Endothelial cell of umbilical vein (primary cell): Measurements from ENCODE around the gene HYAL2. TPM values are rescaled to one million over a fixed set of nuclear protein-coding genes. Genes with fewer than 3 reads are reported as not detected.

Experiments used
- BruUV-seq: library from RNA; stranded (reverse); fragments of 400-500 nt; replicated peaks from 2 replicates; lab custom pipeline; 2021; lab: Mats Ljungman, UMichigan
- CTCF ChIA-PET: fragments of 300-600, 350-600 bp; sonication (Branson Sonifier 250); formaldehyde crosslinking; loops from one replicate; lab custom pipeline; 2021; ENCODE audit warnings: antibody characterized with exemption, inconsistent platforms; lab: Charles Lee
- POLR2A ChIA-PET: fragments of 300-600, 350-600 bp; sonication (Branson Sonifier 250); formaldehyde crosslinking; loops from one replicate; lab custom pipeline; 2021; ENCODE audit warnings: antibody characterized with exemption, inconsistent platforms; lab: Charles Lee
- DNase-seq: peaks from one replicate; pipeline ENCODE4 v3.0.0-alpha.2; 2011; ENCODE audit warnings: low read depth, low spot score
- FAIRE-seq: peaks from 2 replicates; lab custom pipeline; 2011; peaks lifted over from hg19 to GRCh38; lab: Jason Lieb, UNC
- H2AFZ ChIP-seq: 2 replicates; pipeline ENCODE4 v1.6.0; 2012; ENCODE audit warnings: low read depth, low read length, control low read depth, inconsistent platforms
- H3K27ac ChIP-seq: 2 replicates; pipeline ENCODE4 v1.5.1; 2011; ENCODE audit warnings: low read depth, mild to moderate bottlenecking, control low read depth, low read length, moderate library complexity; ENCODE audit not compliant: insufficient read depth
- H3K27me3 ChIP-seq, 2 experiments: 2 replicates each; pipeline versions ENCODE4 v1.6.0 to v1.6.1; 2011; ENCODE audit warnings: low read length in 2 of 2, mixed read lengths in 1 of 2; ENCODE audit not compliant: control insufficient read depth in 2 of 2, insufficient read depth in 2 of 2
- H3K36me3 ChIP-seq, 2 experiments: 2 replicates in 1 of 2; 3 replicates in 1 of 2; pipeline ENCODE4 v1.5.1; 2011; ENCODE audit warnings: low read length in 2 of 2, mild to moderate bottlenecking in 1 of 2, moderate library complexity in 1 of 2; ENCODE audit not compliant: control insufficient read depth in 2 of 2, insufficient read depth in 2 of 2; ENCODE audit errors: extremely low read depth in 1 of 2
- H3K4me1 ChIP-seq: 3 replicates; pipeline ENCODE4 v1.5.1; 2011; ENCODE audit warnings: mild to moderate bottlenecking, low read length; ENCODE audit not compliant: control insufficient read depth, insufficient read depth; ENCODE audit errors: extremely low read depth
- H3K4me2 ChIP-seq: 2 replicates; pipeline ENCODE4 v1.6.1; 2011; ENCODE audit warnings: low read length, control low read depth, mixed read lengths; ENCODE audit not compliant: insufficient read depth
- H3K4me3 ChIP-seq, 3 experiments: fragments of 200-600 bp in 1 of 3; sonication (generic), shearing (Covaris generic) in 1 of 3; replicated peaks in 1 of 3; 2 replicates each; pipeline ENCODE4 v1.5.1; 2011 to 2016; ENCODE audit warnings: control low read depth in 3 of 3, low read length in 3 of 3, mild to moderate bottlenecking in 2 of 3, inconsistent platforms in 1 of 3, low read depth in 1 of 3, moderate library complexity in 1 of 3; ENCODE audit not compliant: insufficient read depth in 1 of 3
- H3K79me2 ChIP-seq: 2 replicates; pipeline ENCODE4 v1.6.0; 2012; ENCODE audit warnings: low read length, inconsistent platforms; ENCODE audit not compliant: control insufficient read depth, insufficient read depth
- H3K9ac ChIP-seq: replicated peaks from 2 replicates; pipeline ENCODE3; 2011; ENCODE audit warnings: low read length, control low read depth; ENCODE audit not compliant: insufficient read depth; ENCODE audit errors: extremely low read depth
- H3K9me1 ChIP-seq: replicated peaks from 3 replicates; pipeline ENCODE4 v1.6.0; 2011; ENCODE audit warnings: mild to moderate bottlenecking, low read length; ENCODE audit not compliant: control insufficient read depth, insufficient read depth; ENCODE audit errors: extremely low read depth
- H3K9me3 ChIP-seq: replicated peaks from 2 replicates; pipeline ENCODE4 v1.5.1; 2012; ENCODE audit warnings: low read length, inconsistent platforms; ENCODE audit not compliant: control insufficient read depth, insufficient read depth
- H4K20me1 ChIP-seq: replicated peaks from 2 replicates; pipeline ENCODE3; 2011; ENCODE audit warnings: mild to moderate bottlenecking, low read length; ENCODE audit not compliant: control insufficient read depth, insufficient read depth; ENCODE audit errors: extremely low read depth
- EZH2 ChIP-seq: IDR thresholded peaks from 2 replicates; pipeline ENCODE4 v1.6.1; 2012; ENCODE audit warnings: borderline replicate concordance, low read depth, mild to moderate bottlenecking, moderate library complexity, low read length, inconsistent platforms; ENCODE audit not compliant: severe bottlenecking
- FOS ChIP-seq: IDR thresholded peaks from 2 replicates; pipeline ENCODE4 v1.6.1; 2011; ENCODE audit warnings: mild to moderate bottlenecking, low read length, moderate library complexity, borderline replicate concordance; ENCODE audit not compliant: insufficient read depth
- GATA2 ChIP-seq: IDR thresholded peaks from 2 replicates; pipeline ENCODE4 v1.7.0; 2011; ENCODE audit warnings: low read depth, mild to moderate bottlenecking, moderate library complexity, mixed read lengths, low read length; ENCODE audit not compliant: insufficient read length, insufficient read depth
- JUN ChIP-seq: IDR thresholded peaks from 2 replicates; pipeline ENCODE4 v1.6.1; 2011; ENCODE audit warnings: borderline replicate concordance, low read depth; ENCODE audit not compliant: insufficient read length, insufficient read depth
- MAX ChIP-seq: IDR thresholded peaks from 2 replicates; pipeline ENCODE4 v1.6.1; 2011; ENCODE audit not compliant: insufficient read depth, insufficient read length
- MYC ChIP-seq: IDR thresholded peaks from one replicate; pipeline ENCODE4 v1.6.1; 2011; ENCODE audit warnings: mild to moderate bottlenecking, low read depth, low read length
- POLR2A ChIP-seq: IDR thresholded peaks from 2 replicates; pipeline ENCODE4 v1.6.1; 2012; ENCODE audit warnings: low read depth, mild to moderate bottlenecking, control low read depth, low read length
- POLR2AphosphoS5 ChIP-seq: IDR thresholded peaks from 2 replicates; pipeline ENCODE4 v1.6.1; 2012; ENCODE audit warnings: low read depth, mild to moderate bottlenecking, control low read depth, low read length, moderate library complexity; ENCODE audit not compliant: insufficient read depth
- dilution Hi-C: fragments of 300-500 bp; cut with MboI; formaldehyde crosslinking; loops from one replicate; pipeline ENCODE4 v1.15.0; 2019; ENCODE audit warnings: low sequenced_read_pairs; ENCODE audit not compliant: extremely low pct_ligation_motif_present
- intact Hi-C: fragments of 100-400 bp; cut with micrococcal nuclease; formaldehyde crosslinking; loops from one replicate; pipeline ENCODE4 v1.10.0; 2022
- polyA plus RNA-seq, 4 experiments: library from polyadenylated mRNA; depleted of rRNA in 3 of 4; stranded (reverse) in 3 of 4; unstranded in 1 of 4; fragments of >200 nt; gene quantifications; 2 replicates each; pipeline versions ENCODE4 v1.2.1 to v1.2.3, GENCODE V29; 2011 to 2012; ENCODE audit warnings: missing spikeins in 1 of 4
- total RNA-seq: library from RNA; stranded (reverse); gene quantifications from 2 replicates; pipeline ENCODE4 v1.2.3, GENCODE V29; 2021

The HYAL2 gene
- total and polyA plus RNA-seq, 2 donors (not counting 3 experiments of a cell fraction or from before 2014, with no cell fraction given): 266 to 970 TPM

GRCh38 chr3:50333744-50334328 is 11.3 kb upstream of the HYAL2 start:
- no peaks in the 10 kb centered on the region for H3K9me3 ChIP-seq
- peaks cover 60% of the 10 kb centered on the region for H3K79me2 ChIP-seq
- peaks cover 20 to 29% of the 10 kb centered on the region in 2 experiments for H3K36me3 ChIP-seq
- DNase-seq (peak; percentile 86), FAIRE-seq (peak; percentile 93)
- H3K4me3 ChIP-seq: peak overlapping the region in 1 of 3 experiments; percentile 24
- H3K4me1 ChIP-seq: peaks cover 36% of the 10 kb centered on the region
- TF ChIP-seq EZH2 (no peak), POLR2AphosphoS5 (peak; percentile 21), MAX (no peak), FOS (no peak), JUN (peak; percentile 22)
- H4K20me1 ChIP-seq: no peaks in the 10 kb centered on the region
- TSS peak; percentile 13 for BruUV-seq
- H3K9me1 ChIP-seq: no peaks in the 10 kb centered on the region
- peak overlapping the region; percentile 93 for H3K4me2 ChIP-seq
- dilution Hi-C loops: no loop called here
- peak overlapping the region; percentile 95 for H3K27ac ChIP-seq
- POLR2A ChIA-PET: interaction anchor here (1.2 to 6.1 kb wide), 2 partner anchors 12 to 70 kb away, joined by 3 to 38 read pairs; partner anchors contain the start of gene HYAL2
- CTCF ChIA-PET: interaction anchor here (1.3 to 5.0 kb wide), 2 partner anchors 10 to 14 kb away, joined by 4 to 66 read pairs; partner anchors contain the start of gene HYAL2
- no peaks in the 10 kb centered on the region for H3K27me3 ChIP-seq
- no peak overlapping the region for H2AFZ ChIP-seq
- H3K9ac ChIP-seq: peak overlapping the region; percentile 78
- intact Hi-C loops: loop anchor here (1.0 kb wide), 1 partner anchor 11 kb away; no protein-coding TSS in a partner anchor

GRCh38 chr3:50331364-50331907 is 8.9 kb upstream of the HYAL2 start:
- H3K79me2 ChIP-seq: peaks cover 66% of the 10 kb centered on the region
- TF ChIP-seq POLR2A (no peak), MYC (no peak), GATA2 (no peak), JUN (no peak)
- no peak overlapping the region for H3K27ac ChIP-seq
- BruUV-seq: no TSS peak
- H3K4me2 ChIP-seq: no peak overlapping the region
- dilution Hi-C loops (no loop called here), intact Hi-C loops (no loop called here)
- FAIRE-seq (no peak), DNase-seq (no peak)
- H3K27me3 ChIP-seq: no peaks in the 10 kb centered on the region
- no peak overlapping the region for H3K4me3 ChIP-seq
- ChIA-PET POLR2A (no interaction called here), CTCF (no interaction called here)
- no peaks in the 10 kb centered on the region for H3K9me1 ChIP-seq
- H3K4me1 ChIP-seq: peaks cover 41% of the 10 kb centered on the region
- H3K9ac ChIP-seq: no peak overlapping the region
- H3K36me3 ChIP-seq: peaks cover 20 to 29% of the 10 kb centered on the region in 2 experiments
- H3K9me3 ChIP-seq: no peaks in the 10 kb centered on the region
- no peak overlapping the region for H2AFZ ChIP-seq
- no peaks in the 10 kb centered on the region for H4K20me1 ChIP-seq
